Measurements from ENCODE around the gene SEC31A.
"Not testable (repeated sequence)": the region's sequence is repeated elsewhere in the genome, so short reads cannot be mapped to it uniquely, and the experiment has no call there.

The SEC31A gene

GRCh38 chr4:82868572-82868971 lies 22.4 kb downstream of the SEC31A start:
- Histone ChIP-seq H3K36me3 (ENCODE audit: control insufficient read depth, insufficient read depth, low read length) (peaks cover 14% of the 10 kb centered on the region), H3K27me3 (replicated peaks; ENCODE audit: control insufficient read depth, insufficient read depth, low read length) (no peaks in the 10 kb centered on the region), H3K4me3 (replicated peaks; ENCODE audit: low read depth, low read length) (no peak overlapping the region)
- DNase-seq (ENCODE audit: extremely low read depth, insufficient read length): no peak
- TF ChIP-seq CTCF (IDR thresholded peaks at IDR 0.05; ENCODE audit: insufficient read depth, low read length, poor library complexity, severe bottlenecking): no peak

- DNase-seq (ENCODE audit: extremely low read depth, insufficient read length): no peak
- Histone ChIP-seq H3K4me3 (replicated peaks; ENCODE audit: low read depth, low read length) (no peak overlapping the region), H3K27me3 (replicated peaks; ENCODE audit: control insufficient read depth, insufficient read depth, low read length) (no peaks in the 10 kb centered on the region), H3K36me3 (ENCODE audit: control insufficient read depth, insufficient read depth, low read length) (peaks cover 15% of the 10 kb centered on the region)
- TF ChIP-seq CTCF (IDR thresholded peaks at IDR 0.05; ENCODE audit: insufficient read depth, low read length, poor library complexity, severe bottlenecking): no peak
Observed at GRCh38 chr4:82866706-82867385, 24.1 kb downstream of the SEC31A start.

- not testable (repeated sequence) for H3K27me3 ChIP-seq (replicated peaks; ENCODE audit: control insufficient read depth, insufficient read depth, low read length); H3K4me3 ChIP-seq (replicated peaks; ENCODE audit: low read depth, low read length); DNase-seq (ENCODE audit: extremely low read depth, insufficient read length)
- H3K36me3 ChIP-seq (ENCODE audit: control insufficient read depth, insufficient read depth, low read length): peaks cover 13% of the 10 kb centered on the region
Observed at GRCh38 chr4:82866033-82866432, 24.9 kb downstream of the SEC31A start.

GRCh38 chr4:82865592-82865991 lies 25.4 kb downstream of the SEC31A start:
- no peak overlapping the region for H3K4me3 ChIP-seq (replicated peaks; ENCODE audit: low read depth, low read length)
- no peak for DNase-seq (ENCODE audit: extremely low read depth, insufficient read length)
- no peak for TF ChIP-seq CTCF (IDR thresholded peaks at IDR 0.05; ENCODE audit: insufficient read depth, low read length, poor library complexity, severe bottlenecking)
- no peaks in the 10 kb centered on the region for H3K27me3 ChIP-seq (replicated peaks; ENCODE audit: control insufficient read depth, insufficient read depth, low read length)
- peaks cover 13% of the 10 kb centered on the region for H3K36me3 ChIP-seq (ENCODE audit: control insufficient read depth, insufficient read depth, low read length)

- H3K36me3 ChIP-seq (ENCODE audit: control insufficient read depth, insufficient read depth, low read length): peaks cover 11% of the 10 kb centered on the region
- no peak for DNase-seq (ENCODE audit: extremely low read depth, insufficient read length)
- no peak overlapping the region for H3K4me3 ChIP-seq (replicated peaks; ENCODE audit: low read depth, low read length)
- no peaks in the 10 kb centered on the region for H3K27me3 ChIP-seq (replicated peaks; ENCODE audit: control insufficient read depth, insufficient read depth, low read length)
- no peak for TF ChIP-seq CTCF (IDR thresholded peaks at IDR 0.05; ENCODE audit: insufficient read depth, low read length, poor library complexity, severe bottlenecking)
Observed at GRCh38 chr4:82864336-82864979, 26.5 kb downstream of the SEC31A start.

GRCh38 chr4:82861529-82861928 lies 29.4 kb downstream of the SEC31A start:
- DNase-seq (ENCODE audit: extremely low read depth, insufficient read length): no peak
- no peak for TF ChIP-seq CTCF (IDR thresholded peaks at IDR 0.05; ENCODE audit: insufficient read depth, low read length, poor library complexity, severe bottlenecking)
- Histone ChIP-seq H3K4me3 (replicated peaks; ENCODE audit: low read depth, low read length) (no peak overlapping the region), H3K27me3 (replicated peaks; ENCODE audit: control insufficient read depth, insufficient read depth, low read length) (no peaks in the 10 kb centered on the region), H3K36me3 (ENCODE audit: control insufficient read depth, insufficient read depth, low read length) (peaks cover 7% of the 10 kb centered on the region)

GRCh38 chr4:82860487-82860886 lies 30.5 kb downstream of the SEC31A start:
- H3K27me3 ChIP-seq (replicated peaks; ENCODE audit: control insufficient read depth, insufficient read depth, low read length); DNase-seq (ENCODE audit: extremely low read depth, insufficient read length); H3K4me3 ChIP-seq (replicated peaks; ENCODE audit: low read depth, low read length); H3K36me3 ChIP-seq (ENCODE audit: control insufficient read depth, insufficient read depth, low read length): not testable (repeated sequence)

Data from GM06990 (cell line).